ENCODE data around the gene TNIK. TPM values are rescaled to one million over a fixed set of nuclear protein-coding genes. Genes with fewer than 3 reads are reported as not detected.
"Not testable (repeated sequence)": the region's sequence is repeated elsewhere in the genome, so short reads cannot be mapped to it uniquely, and the experiment has no call there.

The TNIK gene
- polyA plus RNA-seq, 3 donors from 2014 or later, result 4.7 to 28.9 (median 13.7) TPM

- DNase-seq, result peak in 2 of 3 donors; percentile 14 to 21
- no peaks in the 10 kb centered on the region for H3K9me3 Mint-ChIP-seq
- no peak overlapping the region for H3K4me3 Mint-ChIP-seq
- peak overlapping the region in 1 of 6 donors; percentile 22 for H3K27ac Mint-ChIP-seq
- H3K27me3 Mint-ChIP-seq (ENCODE audit: low read depth in 3 of 3), result no peaks in the 10 kb centered on the region
- no peaks in the 10 kb centered on the region for H3K36me3 Mint-ChIP-seq
- peaks cover 16 to 30% of the 10 kb centered on the region in 2 donors for H3K4me1 Mint-ChIP-seq
These were observed 211.6 kb downstream of the TNIK start for GRCh38 chr3:171248426-171249111.

DNA sequence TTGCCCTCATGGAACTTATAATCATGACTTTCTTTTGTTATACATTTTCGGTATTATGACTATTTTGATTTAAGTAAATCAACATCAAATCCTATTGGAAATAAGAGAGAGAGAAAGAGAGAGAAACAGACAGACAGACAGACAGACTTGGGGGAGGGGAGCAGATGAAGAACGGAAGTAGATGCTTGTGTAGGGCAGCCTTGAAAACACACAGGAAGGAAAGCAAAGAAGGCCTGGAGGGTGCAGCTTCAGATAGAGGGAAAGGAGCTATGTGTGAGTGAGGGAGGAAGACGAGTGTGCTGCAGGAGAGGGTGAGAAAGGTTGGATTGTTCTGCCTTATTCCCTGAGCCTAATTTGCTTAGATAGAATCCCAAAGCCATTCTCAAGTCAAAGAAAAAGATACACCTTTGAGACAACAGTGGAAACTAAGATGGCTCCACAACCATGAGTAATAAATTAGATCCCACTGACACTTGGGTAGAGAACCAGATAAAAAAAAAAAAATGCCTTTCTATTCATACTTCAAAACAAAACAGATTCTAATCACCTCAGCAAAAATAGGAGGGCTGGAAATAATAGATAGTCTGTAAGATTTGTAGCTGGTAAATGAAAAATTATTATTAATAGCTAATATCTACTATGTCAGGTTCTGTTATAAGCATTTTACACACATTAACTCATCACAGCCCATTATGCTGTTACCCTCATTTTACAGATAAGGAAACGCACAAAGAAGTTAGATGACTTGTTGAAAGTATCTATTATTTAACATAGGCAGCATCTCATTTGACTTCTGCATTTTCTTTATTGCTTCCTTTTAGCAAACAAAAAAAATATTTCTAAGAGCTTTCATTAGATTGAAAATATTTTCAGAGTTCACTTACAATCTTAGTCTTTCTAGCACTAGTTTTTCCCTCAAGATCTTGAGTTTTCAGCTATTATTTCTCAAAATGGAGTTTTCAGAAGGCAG is 214.1 kb downstream of the TNIK start:
- Mint-ChIP-seq H3K36me3 (peaks cover 0 to 3% (median 0%) of the 10 kb centered on the region in 3 donors), H3K27ac (no peak overlapping the region), H3K4me1 (peaks cover 4 to 7% of the 10 kb centered on the region in 2 donors), H3K27me3 (ENCODE audit: low read depth in 3 of 3) (no peaks in the 10 kb centered on the region), H3K9me3 (no peaks in the 10 kb centered on the region), H3K4me3 (no peak overlapping the region)
- no peak for DNase-seq

DNA sequence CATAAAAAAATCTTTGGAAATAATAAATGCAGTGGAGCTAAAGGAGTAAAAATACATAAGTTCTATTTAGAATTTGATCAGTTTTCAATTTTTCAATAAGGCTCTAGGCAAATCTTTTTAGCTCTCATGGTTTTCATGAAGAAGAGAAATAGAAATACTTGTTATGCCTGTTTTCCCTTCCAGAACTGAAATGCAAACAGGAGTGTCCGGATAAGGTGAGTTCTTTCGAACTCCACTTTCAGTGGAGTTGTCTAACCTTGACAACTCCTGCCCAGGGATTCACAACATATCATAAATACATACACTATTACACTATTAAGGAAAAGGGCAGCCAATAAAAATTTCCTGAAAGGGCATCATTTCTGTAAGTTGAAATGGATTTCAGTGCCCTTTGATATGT is 217.3 kb downstream of the TNIK start:
- H3K9me3 Mint-ChIP-seq, result no peaks in the 10 kb centered on the region
- H3K4me1 Mint-ChIP-seq, result peaks cover 2 to 25% of the 10 kb centered on the region in 2 donors
- no peaks in the 10 kb centered on the region for H3K27me3 Mint-ChIP-seq (ENCODE audit: low read depth in 3 of 3)
- DNase-seq, result no peak
- no peak overlapping the region for H3K27ac Mint-ChIP-seq
- no peak overlapping the region for H3K4me3 Mint-ChIP-seq
- peaks cover 0 to 3% (median 0%) of the 10 kb centered on the region in 3 donors for H3K36me3 Mint-ChIP-seq

DNA sequence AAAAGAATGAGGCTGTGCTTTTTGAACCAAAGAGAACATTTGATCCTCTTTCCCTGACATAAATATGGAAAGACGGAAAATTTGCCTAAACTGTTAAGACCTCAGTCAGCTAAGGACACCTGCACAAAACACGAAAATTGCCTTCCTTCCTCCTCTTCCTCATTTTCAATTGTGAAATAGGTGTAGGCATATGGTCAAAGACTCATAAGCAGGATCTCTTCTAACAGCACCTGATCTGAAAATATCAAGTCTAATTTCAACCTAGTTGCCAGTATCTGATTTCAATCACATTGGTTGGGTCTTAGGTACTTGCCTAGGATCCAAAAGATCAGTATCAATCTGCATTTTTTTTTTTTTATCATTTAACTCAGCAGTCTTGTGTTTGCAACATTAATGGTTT is 218.0 kb downstream of the TNIK start:
- Mint-ChIP-seq H3K36me3 (peaks cover 0 to 3% (median 0%) of the 10 kb centered on the region in 3 donors), H3K4me3 (no peak overlapping the region), H3K9me3 (no peaks in the 10 kb centered on the region), H3K27me3 (ENCODE audit: low read depth in 3 of 3) (no peaks in the 10 kb centered on the region), H3K27ac (no peak overlapping the region), H3K4me1 (peaks cover 2 to 25% of the 10 kb centered on the region in 2 donors)
- DNase-seq, result no peak

DNA sequence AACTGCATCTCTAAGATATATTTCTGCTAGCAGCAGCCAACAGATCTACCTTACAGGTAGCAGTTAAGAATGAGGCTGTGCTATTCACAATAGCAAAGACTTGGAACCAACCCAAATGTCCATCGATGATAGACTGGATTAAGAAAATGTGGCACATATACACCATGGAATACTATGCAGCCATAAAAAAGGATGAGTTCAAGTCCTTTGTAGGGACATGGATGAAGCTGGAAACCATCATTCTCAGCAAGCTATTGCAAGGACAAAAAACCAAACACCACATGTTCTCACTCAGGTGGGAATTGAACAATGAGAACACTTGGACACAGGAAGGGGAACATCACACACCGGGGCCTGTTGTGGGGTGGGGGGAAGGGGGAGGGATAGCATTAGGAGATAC is 218.6 kb downstream of the TNIK start:
- H3K4me3 Mint-ChIP-seq; H3K36me3 Mint-ChIP-seq; H3K27me3 Mint-ChIP-seq (ENCODE audit: low read depth in 3 of 3); DNase-seq; H3K27ac Mint-ChIP-seq; H3K9me3 Mint-ChIP-seq: not testable (repeated sequence)
- H3K4me1 Mint-ChIP-seq, result peaks cover 2 to 30% of the 10 kb centered on the region in 2 donors

DNA sequence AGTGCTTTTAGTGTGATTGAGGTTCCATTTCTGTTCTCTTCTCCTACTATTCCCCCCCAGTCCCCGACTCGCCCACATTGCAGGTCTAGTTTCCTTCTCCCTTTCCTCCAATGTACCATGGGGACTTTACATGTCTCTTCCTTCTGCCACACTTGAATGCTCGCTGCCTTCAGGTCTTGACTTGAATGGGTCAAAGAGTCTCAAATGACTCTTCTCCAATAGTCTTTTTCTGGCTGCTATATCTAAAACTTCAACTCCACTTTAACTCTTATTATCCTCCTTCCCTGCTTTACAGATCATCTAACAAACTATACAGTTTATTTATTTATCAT is 219.7 kb downstream of the TNIK start:
- Mint-ChIP-seq H3K27ac (peak overlapping the region in 1 of 6 donors; percentile 39), H3K4me1 (peaks cover 11 to 42% of the 10 kb centered on the region in 2 donors), H3K4me3 (no peak overlapping the region), H3K9me3 (no peaks in the 10 kb centered on the region), H3K27me3 (ENCODE audit: low read depth in 3 of 3) (no peaks in the 10 kb centered on the region), H3K36me3 (peaks cover 0 to 3% (median 0%) of the 10 kb centered on the region in 3 donors)
- DNase-seq, result no peak

DNA sequence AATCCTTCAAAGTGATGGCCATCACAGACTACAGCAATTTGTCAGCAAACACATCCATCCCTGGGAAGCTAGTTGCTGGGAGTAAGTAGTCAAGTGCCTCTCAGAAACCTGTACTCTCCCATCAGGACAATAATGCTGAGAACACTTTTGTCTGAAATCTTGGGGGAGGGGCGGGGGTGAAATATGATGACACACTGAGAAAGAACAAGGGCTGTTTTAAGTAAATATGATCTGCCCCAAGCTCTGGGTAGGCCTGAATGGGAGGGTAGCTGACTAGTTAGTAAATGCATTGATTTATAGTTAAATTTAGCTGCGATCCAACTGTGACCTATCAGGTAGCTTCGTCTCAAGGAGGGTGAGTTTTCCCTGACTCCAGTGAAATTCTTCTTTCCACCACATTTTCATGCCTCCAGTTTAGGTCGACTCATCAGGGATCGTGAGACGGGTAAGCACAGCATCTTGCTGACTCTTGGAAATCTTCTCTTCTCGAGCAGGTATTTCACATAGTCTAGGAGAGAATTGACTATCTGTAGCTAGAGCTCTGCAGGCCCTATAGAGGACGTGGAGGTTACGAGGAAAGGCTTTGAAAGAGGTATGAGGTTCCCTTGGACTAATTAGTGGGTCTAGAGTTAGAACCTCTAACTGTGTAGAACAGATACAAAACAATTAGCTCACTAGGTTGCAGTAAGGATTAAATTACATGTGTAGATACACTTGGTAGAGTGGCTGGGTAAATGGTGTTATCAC is 220.3 kb downstream of the TNIK start:
- Mint-ChIP-seq H3K27me3 (ENCODE audit: low read depth in 3 of 3) (peaks cover 0 to 2% (median 0%) of the 10 kb centered on the region in 3 donors), H3K4me3 (no peak overlapping the region), H3K27ac (peak overlapping the region in 1 of 6 donors; percentile 32), H3K4me1 (peaks cover 14 to 47% of the 10 kb centered on the region in 2 donors), H3K36me3 (peaks cover 0 to 3% (median 0%) of the 10 kb centered on the region in 3 donors), H3K9me3 (no peaks in the 10 kb centered on the region)
- no peak for DNase-seq

DNA sequence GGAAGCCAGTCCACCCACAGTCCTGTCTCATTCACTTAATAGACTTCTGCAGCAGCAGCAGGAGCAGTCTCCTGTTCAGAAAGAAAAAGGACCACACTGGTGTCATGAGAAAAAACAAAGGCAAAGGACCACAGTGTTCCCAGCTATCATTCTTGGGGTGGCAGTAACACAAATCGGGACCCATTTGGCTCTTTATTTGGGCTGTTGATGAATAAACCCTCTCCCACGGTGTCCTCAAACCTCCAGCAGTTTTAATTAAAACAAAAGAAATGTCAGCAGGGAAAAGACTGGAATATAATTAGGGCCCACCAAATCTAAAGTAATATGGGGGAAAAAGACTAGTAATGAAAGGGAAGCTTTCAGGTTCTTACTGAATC is 223.2 kb downstream of the TNIK start:
- Mint-ChIP-seq H3K4me1 (peaks cover 29 to 71% of the 10 kb centered on the region in 2 donors), H3K9me3 (no peaks in the 10 kb centered on the region), H3K27me3 (ENCODE audit: low read depth in 3 of 3) (peaks cover 0 to 4% (median 0%) of the 10 kb centered on the region in 3 donors), H3K4me3 (no peak overlapping the region), H3K36me3 (peaks cover 0 to 3% (median 0%) of the 10 kb centered on the region in 3 donors), H3K27ac (no peak overlapping the region)
- no peak for DNase-seq

DNA sequence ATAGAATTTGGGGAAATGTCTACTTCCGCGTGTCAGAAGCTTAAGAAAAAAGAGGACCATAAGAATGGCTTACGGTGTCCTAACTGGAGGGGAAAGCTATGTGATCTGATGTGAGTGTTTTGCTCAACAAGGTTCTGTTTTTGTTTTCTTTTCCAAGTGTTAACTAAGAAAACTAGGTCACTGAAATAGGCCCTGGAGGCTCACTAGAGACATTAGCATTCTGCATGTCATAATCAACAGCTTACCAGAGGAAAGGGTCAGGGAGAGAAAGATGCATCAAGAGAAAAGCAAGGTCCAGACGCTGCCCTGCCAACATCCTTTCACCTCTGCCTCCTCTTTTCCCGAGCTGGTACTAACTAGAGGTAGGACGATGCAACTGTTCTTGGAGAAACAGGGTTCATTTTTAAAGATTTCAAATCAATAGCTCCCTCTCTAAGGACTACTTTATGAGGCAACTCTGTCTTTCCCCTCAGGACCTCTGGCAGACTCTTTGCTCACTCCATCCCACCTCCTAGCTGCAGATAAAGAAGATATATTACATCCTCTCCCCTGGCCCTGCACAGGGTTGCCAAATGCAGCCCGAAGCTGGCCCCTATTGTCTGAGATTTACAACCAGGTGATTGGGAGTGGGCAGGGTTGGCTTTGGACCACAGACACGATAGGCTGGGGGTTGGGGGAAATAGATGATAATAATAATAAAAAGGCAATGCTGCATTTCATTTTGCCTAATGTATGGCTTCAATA is 223.8 kb downstream of the TNIK start:
- no peaks in the 10 kb centered on the region for H3K9me3 Mint-ChIP-seq
- H3K36me3 Mint-ChIP-seq, result peaks cover 0 to 3% (median 0%) of the 10 kb centered on the region in 3 donors
- peaks cover 30 to 73% of the 10 kb centered on the region in 2 donors for H3K4me1 Mint-ChIP-seq
- H3K4me3 Mint-ChIP-seq, result no peak overlapping the region
- DNase-seq, result no peak
- peaks cover 0 to 4% (median 0%) of the 10 kb centered on the region in 3 donors for H3K27me3 Mint-ChIP-seq (ENCODE audit: low read depth in 3 of 3)
- H3K27ac Mint-ChIP-seq, result peak overlapping the region in 2 of 6 donors; percentile 16 to 66

DNA sequence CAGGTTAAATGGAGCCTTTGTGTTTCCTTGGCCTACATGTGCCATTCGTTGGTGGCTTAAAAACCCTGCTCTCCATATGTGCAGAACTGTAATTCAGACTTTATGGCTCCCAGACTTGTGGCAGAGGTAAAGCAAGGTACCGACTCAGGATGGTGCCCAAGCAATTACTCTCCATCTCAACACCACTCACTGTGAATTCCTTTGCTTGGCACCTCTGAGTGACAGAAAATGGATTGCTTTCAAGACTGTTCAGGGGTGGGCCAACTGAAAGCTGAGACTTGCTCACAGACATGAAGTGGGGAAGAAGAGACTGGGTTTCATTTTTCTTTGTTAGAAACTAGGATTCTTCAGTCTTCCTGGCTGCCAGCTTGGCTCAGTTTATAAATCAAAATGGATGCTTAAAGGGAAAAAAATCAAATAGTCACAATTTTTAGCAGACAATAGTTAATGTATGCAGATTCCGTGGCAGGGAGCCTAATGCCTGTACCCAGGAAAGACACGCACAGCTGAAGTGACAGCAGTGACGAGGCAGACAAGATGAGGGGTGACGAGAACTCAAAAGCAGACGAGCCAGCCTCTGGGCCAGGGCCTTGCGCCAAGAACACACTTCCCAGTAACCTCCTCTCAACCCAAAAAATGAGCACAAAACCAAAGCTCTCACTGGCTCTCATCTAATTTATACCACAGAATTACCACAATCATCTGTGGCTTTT is 225.8 kb downstream of the TNIK start:
- Mint-ChIP-seq H3K4me1 (peaks cover 37 to 76% of the 10 kb centered on the region in 2 donors), H3K4me3 (no peak overlapping the region), H3K27me3 (ENCODE audit: low read depth in 3 of 3) (peaks cover 0 to 4% (median 0%) of the 10 kb centered on the region in 3 donors), H3K27ac (peak overlapping the region in 2 of 6 donors; percentile 6 to 13), H3K9me3 (no peaks in the 10 kb centered on the region), H3K36me3 (peaks cover 0 to 3% (median 0%) of the 10 kb centered on the region in 3 donors)
- DNase-seq, result no peak

- Mint-ChIP-seq H3K9me3 (no peaks in the 10 kb centered on the region), H3K4me3 (no peak overlapping the region), H3K27ac (peak overlapping the region in 1 of 6 donors; percentile 66), H3K27me3 (ENCODE audit: low read depth in 3 of 3) (peaks cover 0 to 6% (median 0%) of the 10 kb centered on the region in 3 donors), H3K4me1 (peaks cover 41 to 75% of the 10 kb centered on the region in 2 donors), H3K36me3 (peaks cover under 1 to 8% (median 4%) of the 10 kb centered on the region in 3 donors)
- DNase-seq, result no peak
These were observed 228.8 kb downstream of the TNIK start for GRCh38 chr3:171231361-171231760.

- H3K27ac Mint-ChIP-seq, result peak overlapping the region in 3 of 6 donors; percentile 9 to 66 (median 30)
- H3K4me1 Mint-ChIP-seq, result peaks cover 36 to 75% of the 10 kb centered on the region in 2 donors
- H3K9me3 Mint-ChIP-seq, result peaks cover 0 to 2% (median 0%) of the 10 kb centered on the region in 6 donors
- DNase-seq, result no peak
- no peak overlapping the region for H3K4me3 Mint-ChIP-seq
- peaks cover 5 to 13% (median 8%) of the 10 kb centered on the region in 3 donors for H3K36me3 Mint-ChIP-seq
- H3K27me3 Mint-ChIP-seq (ENCODE audit: low read depth in 3 of 3), result peaks cover 0 to 6% (median 4%) of the 10 kb centered on the region in 3 donors
These were observed 229.3 kb downstream of the TNIK start for GRCh38 chr3:171230865-171231264.
